ENCODE measurements around the gene DMWD.
A peak's percentile ranks its signal among the peaks of the same experiment; 100 is the strongest.

The DMWD gene

DNA sequence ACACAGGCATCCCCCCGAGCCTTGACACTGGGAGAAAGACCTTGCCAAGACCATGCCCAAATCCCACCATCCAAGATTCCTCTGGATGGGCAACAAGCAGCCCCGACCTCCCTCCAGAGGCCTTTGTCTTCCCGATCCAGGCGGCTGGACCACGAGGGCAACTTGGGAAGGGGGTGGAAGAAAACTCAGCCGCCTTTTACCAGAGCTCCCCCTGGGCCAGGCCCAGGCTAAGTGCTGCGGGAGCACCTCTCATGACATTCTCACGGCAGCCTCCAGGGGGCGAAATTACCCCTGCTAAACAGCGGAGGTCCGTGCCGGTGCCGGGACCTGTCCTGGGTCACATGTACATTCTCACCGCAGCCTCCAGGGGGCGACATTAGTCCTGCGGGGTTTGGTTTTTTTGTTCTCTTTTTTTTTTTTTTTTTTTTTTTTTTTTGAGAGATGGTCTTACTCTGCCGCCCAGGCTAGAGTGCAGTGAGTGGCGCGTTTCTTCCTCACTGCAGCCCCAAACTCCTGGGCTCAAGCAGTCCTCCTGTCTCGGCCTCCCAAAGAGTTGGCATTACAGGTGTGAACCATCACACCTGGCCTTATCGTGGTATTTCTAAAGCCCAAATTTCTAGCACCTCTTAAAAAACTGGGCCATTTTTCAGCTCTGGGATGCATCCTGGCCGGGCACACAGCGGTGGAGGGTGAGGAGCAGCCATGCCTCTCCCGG is 24.5 kb upstream of the DMWD start:
- no peak overlapping the region for H3K4me3 ChIP-seq (ENCODE audit: low read depth, low read length)
- DNase-seq (ENCODE audit: low read depth): peak; percentile 83
- peak; percentile 97 for TF ChIP-seq CTCF (IDR thresholded peaks at IDR 0.05; ENCODE audit: low read depth, low read length, missing control alignments)

DNA sequence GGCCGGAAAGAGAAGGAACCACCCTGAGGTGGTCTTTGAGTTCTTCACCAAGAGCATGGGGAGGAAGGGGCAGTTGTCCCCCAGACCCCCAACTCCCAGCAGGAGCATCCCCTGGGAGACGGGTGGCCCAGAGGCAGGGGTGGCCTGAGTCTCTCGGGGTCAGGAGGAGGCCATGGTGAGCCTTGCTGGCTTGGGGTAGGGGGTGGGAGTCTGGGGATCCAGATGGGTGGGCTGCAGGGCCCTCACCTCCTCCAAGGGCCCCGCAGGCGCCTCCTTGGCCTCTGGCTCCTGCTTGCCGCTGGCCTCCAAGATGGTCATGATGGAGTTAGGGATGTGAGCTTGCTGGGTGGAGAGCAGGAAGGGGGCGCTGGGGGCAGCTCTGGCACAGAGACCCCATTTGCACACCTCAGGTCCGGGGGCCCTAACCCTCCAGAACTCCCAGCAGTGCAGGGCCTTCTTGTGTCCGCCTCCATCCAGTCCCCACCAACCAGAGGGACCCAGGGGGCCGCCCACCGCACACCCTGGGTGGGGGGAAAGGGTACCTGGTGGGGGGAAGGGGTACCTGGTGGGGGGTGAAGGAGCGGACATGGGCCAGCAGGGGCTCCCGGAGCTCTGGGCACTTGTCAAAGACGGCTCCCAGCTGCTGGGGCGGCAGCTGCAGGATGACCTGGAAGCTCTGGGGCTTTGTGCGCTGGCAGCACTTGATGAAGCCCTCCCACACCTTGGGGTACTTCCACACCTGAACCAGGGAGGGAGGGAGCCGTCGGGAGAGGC is 23.8 kb upstream of the DMWD start:
- H3K4me3 ChIP-seq (ENCODE audit: low read depth, low read length): no peak overlapping the region
- no peak for DNase-seq (ENCODE audit: low read depth)
- no peak for TF ChIP-seq CTCF (IDR thresholded peaks at IDR 0.05; ENCODE audit: low read depth, low read length, missing control alignments)

DNA sequence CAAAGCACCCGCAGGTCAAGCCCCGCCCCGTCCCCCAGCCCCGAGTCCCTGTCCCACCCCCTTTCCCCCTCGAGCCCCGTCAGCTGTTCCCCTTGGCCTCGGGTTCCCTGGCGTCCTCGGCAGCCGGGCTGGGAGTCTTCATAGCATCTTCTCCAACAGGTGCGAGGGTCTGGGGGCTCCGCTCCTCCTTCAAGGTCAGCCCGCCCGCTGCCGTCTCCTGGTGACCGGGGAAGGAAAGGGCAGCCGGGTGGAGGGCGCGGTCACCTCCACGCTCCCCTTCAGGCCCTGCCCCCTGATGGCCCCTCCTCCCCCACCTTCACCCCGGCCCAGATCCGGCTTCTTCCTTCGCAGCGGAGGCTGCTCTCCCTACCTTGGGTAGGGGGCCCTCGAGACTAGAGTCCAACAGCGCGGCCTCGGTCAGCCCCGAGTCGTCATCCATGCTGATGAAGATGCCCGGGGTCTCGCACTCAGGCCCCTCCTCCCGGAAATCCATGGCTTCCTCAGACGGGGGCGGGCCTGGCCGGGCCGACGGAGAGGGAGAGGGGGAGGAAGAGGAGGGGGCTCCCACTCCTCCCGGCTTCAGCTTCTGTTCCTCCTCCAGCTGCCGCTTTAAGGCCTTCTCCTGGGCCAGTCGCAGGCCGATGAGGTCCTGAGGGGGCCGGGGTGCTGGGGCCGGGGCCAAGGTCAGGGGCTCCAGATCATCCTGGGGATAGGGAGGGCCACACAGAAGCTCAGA is 23.0 kb upstream of the DMWD start:
- H3K4me3 ChIP-seq (ENCODE audit: low read depth, low read length): no peak overlapping the region
- no peak for DNase-seq (ENCODE audit: low read depth)

DNA sequence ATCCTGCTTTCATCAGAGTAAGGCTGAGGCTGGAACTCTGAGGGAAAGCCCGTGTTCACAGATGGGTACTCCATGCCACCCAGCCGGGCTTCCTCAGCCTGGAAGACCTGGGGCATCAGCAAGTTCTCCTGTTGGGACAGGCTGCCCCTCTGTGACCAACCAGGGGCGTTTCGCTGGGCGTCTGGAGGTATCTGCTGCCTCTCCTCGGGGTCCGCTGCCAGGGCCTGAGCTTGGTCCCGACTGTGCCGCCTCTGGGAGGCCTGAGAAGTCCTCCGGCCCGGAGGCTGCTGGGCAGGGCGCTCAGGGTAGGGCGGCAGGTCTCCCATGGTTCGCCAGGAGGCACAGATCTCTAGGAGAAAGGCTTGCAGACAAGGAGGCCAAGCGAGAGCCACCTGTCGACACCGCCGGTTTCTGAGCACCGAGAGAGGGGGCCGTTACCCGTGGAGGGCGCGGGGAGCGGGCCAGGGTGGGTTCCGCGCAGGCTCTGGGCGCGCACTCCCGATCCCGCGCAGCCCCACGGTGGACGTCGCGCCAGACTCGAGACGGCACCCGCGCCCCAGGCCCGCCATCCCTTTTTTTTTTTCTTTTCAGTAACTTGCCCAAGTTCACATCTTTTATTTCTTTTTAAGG is 22.3 kb upstream of the DMWD start, which contains the start of gene RSPH6A:
RSPH6A (minus strand) TSS at position 458 of the 630 bp plus-strand sequence; CDS start at position 326, 132 bp downstream.
- no peak within 1 kb of the TSS for H3K4me3 ChIP-seq (ENCODE audit: low read depth, low read length)
- TF ChIP-seq CTCF (IDR thresholded peaks at IDR 0.05; ENCODE audit: low read depth, low read length, missing control alignments): no peak
- no peak for DNase-seq (ENCODE audit: low read depth)

More for the DNA sequence above, 23.0 kb upstream of the DMWD start:
- no peak for TF ChIP-seq CTCF (IDR thresholded peaks at IDR 0.05; ENCODE audit: low read depth, low read length, missing control alignments)

- no peak for DNase-seq (ENCODE audit: low read depth)
- H3K4me3 ChIP-seq (ENCODE audit: low read depth, low read length): no peak overlapping the region
- no peak for TF ChIP-seq CTCF (IDR thresholded peaks at IDR 0.05; ENCODE audit: low read depth, low read length, missing control alignments)
Measured at GRCh38 chr19:45814166-45814780, 21.6 kb upstream of the DMWD start.

DNA sequence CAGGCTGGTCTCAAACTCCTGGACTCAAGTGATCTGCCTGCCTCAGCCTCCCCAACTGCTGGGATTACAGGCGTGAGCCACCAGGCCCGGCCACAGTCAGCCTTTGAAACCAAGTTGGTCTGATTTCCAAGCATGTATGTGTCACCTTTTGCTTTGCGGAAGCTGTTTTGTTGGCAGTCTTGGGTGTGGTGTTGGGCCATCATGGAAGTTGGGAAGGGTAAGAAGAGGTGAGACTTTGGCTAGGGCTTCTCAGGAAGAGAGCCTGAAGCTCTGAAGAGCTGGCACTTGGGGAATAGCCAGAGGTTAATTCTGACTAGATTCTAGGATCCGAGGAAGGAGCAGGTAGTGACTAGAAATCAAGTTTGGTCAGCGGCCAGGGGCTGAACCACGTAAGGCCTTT is 19.7 kb upstream of the DMWD start:
- DNase-seq (ENCODE audit: low read depth): no peak
- no peak overlapping the region for H3K4me3 ChIP-seq (ENCODE audit: low read depth, low read length)
- TF ChIP-seq CTCF (IDR thresholded peaks at IDR 0.05; ENCODE audit: low read depth, low read length, missing control alignments): no peak
